H7 (cell line): ENCODE measurements around the gene TRAPPC12. TPM values are rescaled to one million over a fixed set of nuclear protein-coding genes. Genes with fewer than 3 reads are reported as not detected.
"Not testable (repeated sequence)": the region's sequence is repeated elsewhere in the genome, so short reads cannot be mapped to it uniquely, and the experiment has no call there.

Source experiments
- DNase-seq: peaks from one replicate; pipeline ENCODE4 v3.0.0; 2012
- H3K27me3 ChIP-seq: 2 replicates; pipeline ENCODE4 v1.6.0; 2011; ENCODE audit warnings: mild to moderate bottlenecking, low read length; ENCODE audit not compliant: control insufficient read depth, insufficient read depth
- H3K36me3 ChIP-seq: replicated peaks from 2 replicates; pipeline ENCODE4 v1.5.1; 2011; ENCODE audit warnings: low read length; ENCODE audit not compliant: control insufficient read depth, insufficient read depth
- H3K4me3 ChIP-seq: 2 replicates; pipeline ENCODE4 v1.5.1; 2011; ENCODE audit warnings: low read depth, mild to moderate bottlenecking, control low read depth, low read length, moderate library complexity; ENCODE audit not compliant: insufficient read depth
- total RNA-seq: library from RNA; depleted of rRNA; stranded (reverse); fragments of >200 nt; shearing (Covaris generic); gene quantifications from 2 replicates; pipeline ENCODE4 v1.2.3, GENCODE V29; 2014

TRAPPC12 gene
- total RNA-seq, 1 experiment from 2014 or later, result 62.2 TPM

GRCh38 chr2:3443506-3444084, 64.1 kb downstream of the TRAPPC12 start:
- H3K36me3 ChIP-seq, result peaks cover 11% of the 10 kb centered on the region
- DNase-seq, result peak; percentile 80
- no peak overlapping the region for H3K4me3 ChIP-seq
- H3K27me3 ChIP-seq, result no peaks in the 10 kb centered on the region

- no peak for DNase-seq
- no peaks in the 10 kb centered on the region for H3K27me3 ChIP-seq
- no peak overlapping the region for H3K4me3 ChIP-seq
- H3K36me3 ChIP-seq, result peaks cover 11% of the 10 kb centered on the region
These were observed 66.4 kb downstream of the TRAPPC12 start for GRCh38 chr2:3445891-3446290.

GRCh38 chr2:3446381-3446780, 66.9 kb downstream of the TRAPPC12 start:
- H3K4me3 ChIP-seq, result no peak overlapping the region
- no peak for DNase-seq
- H3K36me3 ChIP-seq, result peaks cover 11% of the 10 kb centered on the region
- no peaks in the 10 kb centered on the region for H3K27me3 ChIP-seq

- H3K4me3 ChIP-seq, H3K27me3 ChIP-seq, DNase-seq: not testable (repeated sequence)
- H3K36me3 ChIP-seq, result peaks cover 11% of the 10 kb centered on the region
These were observed 67.7 kb downstream of the TRAPPC12 start for GRCh38 chr2:3447186-3447585.

- no peak for DNase-seq
- H3K27me3 ChIP-seq, result no peaks in the 10 kb centered on the region
- H3K36me3 ChIP-seq, result peaks cover 11% of the 10 kb centered on the region
- no peak overlapping the region for H3K4me3 ChIP-seq
These were observed 68.4 kb downstream of the TRAPPC12 start for GRCh38 chr2:3447789-3448317.

GRCh38 chr2:3448441-3448911, 69.0 kb downstream of the TRAPPC12 start:
- H3K36me3 ChIP-seq, result peaks cover 11% of the 10 kb centered on the region
- H3K27me3 ChIP-seq, H3K4me3 ChIP-seq, DNase-seq: not testable (repeated sequence)

- DNase-seq, result no peak
- peaks cover 11% of the 10 kb centered on the region for H3K36me3 ChIP-seq
- H3K4me3 ChIP-seq, result no peak overlapping the region
- no peaks in the 10 kb centered on the region for H3K27me3 ChIP-seq
These were observed 69.6 kb downstream of the TRAPPC12 start for GRCh38 chr2:3449086-3449485.

- no peak overlapping the region for H3K4me3 ChIP-seq
- H3K27me3 ChIP-seq, result no peaks in the 10 kb centered on the region
- DNase-seq, result no peak
- H3K36me3 ChIP-seq, result peaks cover 9% of the 10 kb centered on the region
These were observed 70.4 kb downstream of the TRAPPC12 start for GRCh38 chr2:3449936-3450335.

- H3K4me3 ChIP-seq, result no peak overlapping the region
- no peak for DNase-seq
- no peaks in the 10 kb centered on the region for H3K27me3 ChIP-seq
- H3K36me3 ChIP-seq, result peaks cover 7% of the 10 kb centered on the region
These were observed 71.0 kb downstream of the TRAPPC12 start for GRCh38 chr2:3450385-3451010.

GRCh38 chr2:3451169-3451568, 71.7 kb downstream of the TRAPPC12 start:
- no peaks in the 10 kb centered on the region for H3K27me3 ChIP-seq
- H3K36me3 ChIP-seq, result peaks cover 6% of the 10 kb centered on the region
- H3K4me3 ChIP-seq, result no peak overlapping the region
- no peak for DNase-seq

- Histone ChIP-seq H3K36me3 (peaks cover 4% of the 10 kb centered on the region), H3K27me3 (no peaks in the 10 kb centered on the region), H3K4me3 (no peak overlapping the region)
- peak; percentile 65 for DNase-seq
These were observed 72.6 kb downstream of the TRAPPC12 start for GRCh38 chr2:3451926-3452671.

- no peaks in the 10 kb centered on the region for H3K27me3 ChIP-seq
- DNase-seq, result peak; percentile 29
- H3K4me3 ChIP-seq, result no peak overlapping the region
- H3K36me3 ChIP-seq, result peaks cover 2% of the 10 kb centered on the region
These were observed 73.9 kb downstream of the TRAPPC12 start for GRCh38 chr2:3453190-3453999.

- not testable (repeated sequence) for DNase-seq, H3K4me3 ChIP-seq, H3K27me3 ChIP-seq, H3K36me3 ChIP-seq
These were observed 74.5 kb downstream of the TRAPPC12 start for GRCh38 chr2:3454005-3454404.

GRCh38 chr2:3454802-3455201, 75.3 kb downstream of the TRAPPC12 start:
- Histone ChIP-seq H3K36me3 (peaks cover 4% of the 10 kb centered on the region), H3K27me3 (no peaks in the 10 kb centered on the region), H3K4me3 (no peak overlapping the region)
- peak; percentile 52 for DNase-seq
